Ishikawa (cell line): ENCODE results near the gene PLCB1.

Experiments
- CEBPB ChIP-seq: IDR thresholded peaks from 2 replicates; pipeline ENCODE4 v1.6.1; 2012
- CREB1 ChIP-seq: IDR thresholded peaks from 2 replicates; pipeline ENCODE4 v1.6.1; 2012; ENCODE audit warnings: low read depth
- EGR1 ChIP-seq: IDR thresholded peaks from 2 replicates; pipeline ENCODE4 v1.6.1; 2012
- EP300 ChIP-seq: IDR thresholded peaks from 2 replicates; pipeline ENCODE4 v1.6.1; 2012; ENCODE audit warnings: borderline replicate concordance
- FOXM1 ChIP-seq: IDR thresholded peaks from 2 replicates; pipeline ENCODE4 v1.6.1; 2012; ENCODE audit warnings: low read depth, borderline replicate concordance
- NFIC ChIP-seq: IDR thresholded peaks from 2 replicates; pipeline ENCODE4 v1.6.1; 2012
- RAD21 ChIP-seq: IDR thresholded peaks from 2 replicates; pipeline ENCODE4 v1.6.1; 2012; ENCODE audit warnings: low read depth
- TAF1 ChIP-seq: IDR thresholded peaks from 2 replicates; pipeline ENCODE4 v1.6.1; 2012; ENCODE audit warnings: low read depth, mild to moderate bottlenecking
- TCF12 ChIP-seq: IDR thresholded peaks from 2 replicates; pipeline ENCODE4 v1.6.1; 2012; ENCODE audit warnings: low read depth
- TEAD4 ChIP-seq: IDR thresholded peaks from 2 replicates; pipeline ENCODE4 v1.6.1; 2012
- YY1 ChIP-seq: IDR thresholded peaks from 2 replicates; pipeline ENCODE4 v1.6.1; 2012; ENCODE audit warnings: low read depth
- ZBTB7A ChIP-seq: IDR thresholded peaks from 2 replicates; pipeline ENCODE4 v1.6.1; 2012; ENCODE audit warnings: low read depth
- TF ChIP-seq, protein P1 (sequence below): IDR thresholded peaks from 2 replicates; pipeline ENCODE4 v1.6.1; 2012
- TF ChIP-seq, protein P2 (sequence below): IDR thresholded peaks from 2 replicates; pipeline ENCODE4 v1.6.1; 2012
- TF ChIP-seq, protein P3 (sequence below): IDR thresholded peaks from 2 replicates; pipeline ENCODE4 v1.6.1; 2012; ENCODE audit warnings: low read depth, mild to moderate bottlenecking

Gene PLCB1

DNA sequence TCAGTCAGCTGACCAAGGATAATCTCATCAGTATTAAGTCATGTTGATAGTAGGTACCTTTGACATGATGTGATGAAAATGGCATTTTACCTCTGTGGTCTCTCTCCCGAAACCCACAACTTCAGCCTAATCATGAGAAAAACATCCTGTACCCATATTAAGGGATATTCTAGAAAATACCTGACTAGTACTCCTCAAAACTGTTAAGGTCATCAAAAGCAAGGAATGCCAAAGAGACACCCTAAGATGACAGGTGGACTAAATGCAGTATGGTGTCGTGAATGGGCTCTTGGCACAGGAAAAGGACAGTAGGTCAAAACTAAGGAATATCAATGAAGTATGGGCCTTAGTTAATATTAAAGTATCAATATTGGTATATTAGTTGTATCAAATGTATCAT lies 221.4 kb downstream of the PLCB1 start:
- TF ChIP-seq, protein P1, sequence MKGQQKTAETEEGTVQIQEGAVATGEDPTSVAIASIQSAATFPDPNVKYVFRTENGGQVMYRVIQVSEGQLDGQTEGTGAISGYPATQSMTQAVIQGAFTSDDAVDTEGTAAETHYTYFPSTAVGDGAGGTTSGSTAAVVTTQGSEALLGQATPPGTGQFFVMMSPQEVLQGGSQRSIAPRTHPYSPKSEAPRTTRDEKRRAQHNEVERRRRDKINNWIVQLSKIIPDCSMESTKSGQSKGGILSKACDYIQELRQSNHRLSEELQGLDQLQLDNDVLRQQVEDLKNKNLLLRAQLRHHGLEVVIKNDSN = no peak
- TF ChIP-seq CEBPB = no peak
- TF ChIP-seq CREB1 = no peak
- no peak for TF ChIP-seq NFIC

DNA sequence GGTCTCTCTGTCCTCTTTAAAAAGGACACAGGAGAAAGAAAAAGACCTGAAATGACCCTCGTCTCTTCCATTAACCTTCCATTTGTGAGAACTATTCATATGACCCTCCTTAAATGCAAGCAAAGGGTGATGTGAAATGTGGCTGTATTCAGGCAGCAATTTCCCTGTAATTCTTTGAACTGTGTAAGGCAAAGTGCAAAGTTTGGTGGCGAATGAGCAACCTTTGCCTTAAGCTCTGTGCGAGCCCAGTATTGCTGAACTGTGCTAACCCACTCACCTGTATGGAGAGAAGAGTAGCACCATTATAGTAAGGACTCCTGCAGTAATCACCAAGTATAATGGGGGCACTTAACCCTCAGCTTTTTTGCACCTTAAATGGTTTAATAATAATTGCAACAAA lies 223.4 kb downstream of the PLCB1 start:
- TF ChIP-seq TCF12 (no peak), NFIC (no peak), CEBPB (no peak), EGR1 (no peak), FOXM1 (no peak), RAD21 (no peak)
- TF ChIP-seq, protein P1 = no peak
- TF ChIP-seq, protein P2, sequence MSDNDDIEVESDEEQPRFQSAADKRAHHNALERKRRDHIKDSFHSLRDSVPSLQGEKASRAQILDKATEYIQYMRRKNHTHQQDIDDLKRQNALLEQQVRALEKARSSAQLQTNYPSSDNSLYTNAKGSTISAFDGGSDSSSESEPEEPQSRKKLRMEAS = no peak

DNA sequence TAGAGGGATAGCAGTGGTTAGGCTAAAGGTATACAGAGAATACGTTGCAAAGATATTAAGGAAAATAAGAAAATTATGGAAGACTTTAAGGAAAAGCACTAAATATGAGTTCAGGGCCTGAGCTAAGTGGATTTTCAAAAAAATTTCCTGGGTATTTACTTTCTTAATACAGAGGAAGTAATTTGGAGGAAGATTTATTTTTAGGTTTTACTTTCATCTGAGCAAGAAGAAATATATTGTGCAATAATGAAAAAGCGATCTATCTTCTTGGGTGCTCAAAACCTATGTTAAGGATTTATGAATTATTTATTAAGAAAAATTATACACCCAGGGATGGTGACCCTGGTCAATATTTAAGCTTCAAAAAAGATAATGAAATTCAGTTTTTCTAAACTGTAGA lies 224.7 kb downstream of the PLCB1 start:
- TF ChIP-seq TAF1 = no peak
- TF ChIP-seq, protein P2 = no peak
- TF ChIP-seq NFIC = no peak
- TF ChIP-seq EP300 = no peak
- no peak for TF ChIP-seq RAD21

DNA sequence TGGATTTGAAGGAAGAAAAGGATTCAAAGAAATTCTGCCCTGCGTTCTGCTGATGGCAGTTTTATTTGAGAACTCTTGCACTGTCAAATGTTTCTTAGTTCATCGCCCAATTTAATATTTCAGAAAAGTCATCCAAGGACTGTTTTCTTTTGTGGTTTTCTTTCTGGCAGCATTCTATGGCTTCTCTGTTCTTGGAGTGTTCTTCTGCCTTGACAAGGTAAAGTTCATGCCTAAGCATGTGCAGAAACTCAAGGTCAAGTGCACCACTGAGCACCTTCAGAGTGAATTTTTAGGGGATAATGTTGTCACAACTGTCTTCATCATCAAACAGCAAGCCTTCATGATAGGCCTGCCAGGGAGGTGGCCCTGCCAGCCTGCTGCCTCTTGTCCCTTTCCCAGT lies 225.6 kb downstream of the PLCB1 start:
- TF ChIP-seq CEBPB (no peak), EGR1 (no peak)

DNA sequence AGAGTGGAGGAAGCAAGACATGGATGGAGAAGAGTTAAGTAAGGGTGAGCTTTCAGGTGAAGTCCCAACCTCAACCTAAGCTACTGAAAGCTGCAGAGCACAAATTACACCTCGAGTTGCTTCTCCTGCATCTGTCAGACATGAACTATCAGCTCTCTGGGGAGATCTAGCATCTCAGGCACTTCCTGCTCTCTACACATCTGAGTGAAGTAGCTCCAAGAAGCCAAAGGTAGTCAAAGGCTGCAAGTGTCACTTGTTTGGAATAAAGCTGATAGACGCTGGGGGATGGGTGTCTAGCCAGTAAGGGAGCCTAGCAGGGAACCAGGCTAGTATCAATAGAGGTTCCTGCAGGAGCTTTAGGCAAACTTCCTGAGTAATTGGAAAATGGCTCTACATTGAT lies 228.0 kb downstream of the PLCB1 start:
- no peak for TF ChIP-seq FOXM1
- no peak for TF ChIP-seq EGR1
- TF ChIP-seq TCF12 = no peak
- TF ChIP-seq NFIC = no peak
- TF ChIP-seq CEBPB = no peak
- TF ChIP-seq YY1 = no peak
- TF ChIP-seq, protein P3, sequence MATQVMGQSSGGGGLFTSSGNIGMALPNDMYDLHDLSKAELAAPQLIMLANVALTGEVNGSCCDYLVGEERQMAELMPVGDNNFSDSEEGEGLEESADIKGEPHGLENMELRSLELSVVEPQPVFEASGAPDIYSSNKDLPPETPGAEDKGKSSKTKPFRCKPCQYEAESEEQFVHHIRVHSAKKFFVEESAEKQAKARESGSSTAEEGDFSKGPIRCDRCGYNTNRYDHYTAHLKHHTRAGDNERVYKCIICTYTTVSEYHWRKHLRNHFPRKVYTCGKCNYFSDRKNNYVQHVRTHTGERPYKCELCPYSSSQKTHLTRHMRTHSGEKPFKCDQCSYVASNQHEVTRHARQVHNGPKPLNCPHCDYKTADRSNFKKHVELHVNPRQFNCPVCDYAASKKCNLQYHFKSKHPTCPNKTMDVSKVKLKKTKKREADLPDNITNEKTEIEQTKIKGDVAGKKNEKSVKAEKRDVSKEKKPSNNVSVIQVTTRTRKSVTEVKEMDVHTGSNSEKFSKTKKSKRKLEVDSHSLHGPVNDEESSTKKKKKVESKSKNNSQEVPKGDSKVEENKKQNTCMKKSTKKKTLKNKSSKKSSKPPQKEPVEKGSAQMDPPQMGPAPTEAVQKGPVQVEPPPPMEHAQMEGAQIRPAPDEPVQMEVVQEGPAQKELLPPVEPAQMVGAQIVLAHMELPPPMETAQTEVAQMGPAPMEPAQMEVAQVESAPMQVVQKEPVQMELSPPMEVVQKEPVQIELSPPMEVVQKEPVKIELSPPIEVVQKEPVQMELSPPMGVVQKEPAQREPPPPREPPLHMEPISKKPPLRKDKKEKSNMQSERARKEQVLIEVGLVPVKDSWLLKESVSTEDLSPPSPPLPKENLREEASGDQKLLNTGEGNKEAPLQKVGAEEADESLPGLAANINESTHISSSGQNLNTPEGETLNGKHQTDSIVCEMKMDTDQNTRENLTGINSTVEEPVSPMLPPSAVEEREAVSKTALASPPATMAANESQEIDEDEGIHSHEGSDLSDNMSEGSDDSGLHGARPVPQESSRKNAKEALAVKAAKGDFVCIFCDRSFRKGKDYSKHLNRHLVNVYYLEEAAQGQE = no peak
- no peak for TF ChIP-seq TEAD4

DNA sequence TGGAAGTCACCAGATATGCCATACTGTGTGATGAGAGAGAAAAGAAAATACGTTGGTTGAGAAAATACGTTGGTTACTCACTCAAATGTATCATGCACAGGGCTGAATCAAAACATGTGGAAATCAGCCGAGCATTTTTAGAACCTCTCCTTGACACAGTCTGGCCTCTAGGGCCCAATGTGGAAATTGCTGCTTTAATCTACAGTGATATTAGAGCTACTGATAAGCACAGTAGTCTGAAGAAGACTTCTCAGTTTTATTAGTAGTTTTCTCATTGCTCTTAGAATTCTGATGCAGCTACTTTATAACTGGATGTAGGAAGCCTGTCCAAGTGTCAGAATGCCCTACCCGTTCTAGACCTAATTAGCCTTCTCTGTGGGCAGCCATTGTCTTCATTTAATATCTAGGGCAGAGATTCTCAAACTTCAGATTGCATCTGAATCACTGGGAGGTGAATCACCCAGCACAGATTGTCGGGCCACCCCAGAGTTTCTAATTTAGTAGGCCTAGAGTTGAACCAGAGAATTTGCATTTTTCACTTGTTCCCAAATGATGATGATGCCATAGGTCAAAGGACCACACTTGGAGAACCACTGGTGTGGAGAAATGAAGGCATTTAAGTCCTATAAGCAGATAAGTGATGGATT lies 229.1 kb downstream of the PLCB1 start:
- TF ChIP-seq RAD21 (peak; percentile 38; the same call in 1 of the 2 replicates), YY1 (no peak)

DNA sequence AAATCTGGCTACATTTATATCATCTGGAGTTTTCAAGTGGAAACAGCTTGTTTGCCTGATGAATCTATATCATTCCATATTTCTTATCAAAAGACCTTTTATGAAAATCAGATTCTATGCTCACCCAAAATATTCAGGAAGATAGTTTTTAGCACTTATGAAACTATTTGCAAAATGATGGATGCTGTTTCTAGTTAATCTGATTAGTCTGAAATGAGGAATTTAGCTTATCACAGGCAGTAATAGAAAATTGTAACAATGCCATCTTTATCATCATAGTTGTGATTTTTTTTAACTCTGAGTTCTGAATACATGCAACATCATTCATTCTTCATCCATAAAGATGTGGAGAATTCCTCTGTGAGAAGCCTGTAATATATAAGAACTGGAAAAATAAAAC lies 229.7 kb downstream of the PLCB1 start:
- TF ChIP-seq RAD21 = no peak
- TF ChIP-seq CREB1 = no peak
- TF ChIP-seq, protein P2 = no peak
- TF ChIP-seq TCF12 = no peak
- TF ChIP-seq FOXM1 = no peak
- TF ChIP-seq CEBPB = no peak
- TF ChIP-seq TEAD4 = no peak
- TF ChIP-seq TAF1 = no peak
- no peak for TF ChIP-seq ZBTB7A
- TF ChIP-seq NFIC = no peak

DNA sequence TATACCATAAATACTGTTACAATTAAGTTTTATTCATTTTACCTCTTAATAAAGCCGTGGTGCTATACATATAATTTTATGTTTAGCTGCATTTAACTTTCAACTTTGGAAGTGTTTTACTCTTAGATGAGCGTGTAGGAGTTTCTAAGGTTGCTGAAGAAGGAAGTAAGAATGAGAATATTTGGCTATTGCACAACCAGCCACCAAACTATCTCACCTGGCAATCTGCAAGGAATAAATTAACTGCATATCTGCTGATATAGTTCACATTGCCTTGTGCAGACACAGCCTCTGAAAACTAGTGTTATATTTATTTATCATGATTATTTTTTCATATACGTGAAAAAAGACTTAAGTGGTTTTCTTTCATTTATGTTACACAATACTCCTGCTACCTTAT lies 230.4 kb downstream of the PLCB1 start:
- TF ChIP-seq CEBPB (peak; percentile 57), CREB1 (no peak), ZBTB7A (no peak), TCF12 (no peak), YY1 (no peak)
- TF ChIP-seq, protein P1 = no peak
